PC-9 (cell line): ENCODE results near the gene MAP3K4.

ENCODE experiments used
- EZH2 ChIP-seq: fragments of 200-600 bp; sonication (generic); IDR thresholded peaks from 2 replicates; pipeline ENCODE4 v1.8.0; 2017; ENCODE audit warnings: antibody characterized with exemption, low read depth
- TF ChIP-seq, protein P1 (sequence below): fragments of 200-600 bp; sonication (generic); conservative IDR thresholded peaks from 2 replicates; pipeline ENCODE4 v1.6.1; 2017; ENCODE audit warnings: mixed run types, antibody characterized with exemption, mild to moderate bottlenecking, moderate library complexity

DNA sequence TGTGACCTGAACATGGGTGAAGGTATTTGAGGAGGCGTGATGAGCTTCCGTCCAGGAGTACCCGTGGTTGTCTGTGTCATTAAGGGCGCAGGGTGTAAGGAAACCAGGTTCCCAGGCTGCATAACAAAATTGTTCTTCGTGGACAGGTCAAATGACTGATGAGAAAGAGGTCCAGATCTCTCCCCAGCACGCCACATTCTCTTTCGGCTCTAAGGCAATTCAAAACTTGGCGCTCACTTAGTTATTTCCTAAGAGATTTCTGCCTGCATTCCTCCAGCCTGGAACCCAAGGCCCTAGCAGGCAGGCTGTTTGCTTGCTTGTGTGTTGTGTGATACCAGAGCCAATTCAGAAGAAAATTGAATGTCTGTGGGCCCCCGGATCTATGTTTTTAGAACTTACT lies 142.4 kb downstream of the MAP3K4 start:
- TF ChIP-seq, protein P1, sequence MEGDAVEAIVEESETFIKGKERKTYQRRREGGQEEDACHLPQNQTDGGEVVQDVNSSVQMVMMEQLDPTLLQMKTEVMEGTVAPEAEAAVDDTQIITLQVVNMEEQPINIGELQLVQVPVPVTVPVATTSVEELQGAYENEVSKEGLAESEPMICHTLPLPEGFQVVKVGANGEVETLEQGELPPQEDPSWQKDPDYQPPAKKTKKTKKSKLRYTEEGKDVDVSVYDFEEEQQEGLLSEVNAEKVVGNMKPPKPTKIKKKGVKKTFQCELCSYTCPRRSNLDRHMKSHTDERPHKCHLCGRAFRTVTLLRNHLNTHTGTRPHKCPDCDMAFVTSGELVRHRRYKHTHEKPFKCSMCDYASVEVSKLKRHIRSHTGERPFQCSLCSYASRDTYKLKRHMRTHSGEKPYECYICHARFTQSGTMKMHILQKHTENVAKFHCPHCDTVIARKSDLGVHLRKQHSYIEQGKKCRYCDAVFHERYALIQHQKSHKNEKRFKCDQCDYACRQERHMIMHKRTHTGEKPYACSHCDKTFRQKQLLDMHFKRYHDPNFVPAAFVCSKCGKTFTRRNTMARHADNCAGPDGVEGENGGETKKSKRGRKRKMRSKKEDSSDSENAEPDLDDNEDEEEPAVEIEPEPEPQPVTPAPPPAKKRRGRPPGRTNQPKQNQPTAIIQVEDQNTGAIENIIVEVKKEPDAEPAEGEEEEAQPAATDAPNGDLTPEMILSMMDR: no peak
- TF ChIP-seq EZH2: no peak
